PC-3 (cell line): ENCODE measurements around the gene MCEMP1.

Experiments
- EZH2 ChIP-seq: fragments of 300-600 bp; sonication (generic); IDR thresholded peaks from one replicate; pipeline ENCODE4 v1.6.1; 2017; ENCODE audit warnings: antibody characterized with exemption, mild to moderate bottlenecking, low read length; ENCODE audit not compliant: unreplicated experiment
- TF ChIP-seq, protein P1 (sequence below): fragments of 300-600 bp; sonication (generic); conservative IDR thresholded peaks from 2 replicates; pipeline ENCODE4 v1.5.1; 2017; ENCODE audit warnings: antibody characterized with exemption, low read depth, mild to moderate bottlenecking, low read length

DNA sequence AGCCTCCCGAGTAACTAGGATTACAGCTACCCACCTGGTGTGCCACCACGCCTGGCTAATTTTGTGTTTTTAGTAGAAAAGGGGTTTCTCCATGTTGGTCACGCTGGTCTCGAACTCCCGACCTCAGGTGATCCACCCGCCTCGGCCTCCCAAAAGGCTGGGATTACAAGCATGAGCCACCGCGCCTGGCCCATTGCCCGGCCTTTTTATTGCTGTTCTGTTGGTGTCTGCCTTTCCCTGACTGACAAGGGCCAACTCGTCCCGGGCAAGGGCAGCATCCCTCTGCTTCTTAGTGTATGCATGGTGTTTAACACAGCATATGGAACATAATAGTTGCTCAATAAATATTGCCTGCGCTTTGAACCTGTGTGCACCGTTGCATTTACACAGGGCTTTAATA lies 14.2 kb upstream of the MCEMP1 start:
- TF ChIP-seq, protein P1, sequence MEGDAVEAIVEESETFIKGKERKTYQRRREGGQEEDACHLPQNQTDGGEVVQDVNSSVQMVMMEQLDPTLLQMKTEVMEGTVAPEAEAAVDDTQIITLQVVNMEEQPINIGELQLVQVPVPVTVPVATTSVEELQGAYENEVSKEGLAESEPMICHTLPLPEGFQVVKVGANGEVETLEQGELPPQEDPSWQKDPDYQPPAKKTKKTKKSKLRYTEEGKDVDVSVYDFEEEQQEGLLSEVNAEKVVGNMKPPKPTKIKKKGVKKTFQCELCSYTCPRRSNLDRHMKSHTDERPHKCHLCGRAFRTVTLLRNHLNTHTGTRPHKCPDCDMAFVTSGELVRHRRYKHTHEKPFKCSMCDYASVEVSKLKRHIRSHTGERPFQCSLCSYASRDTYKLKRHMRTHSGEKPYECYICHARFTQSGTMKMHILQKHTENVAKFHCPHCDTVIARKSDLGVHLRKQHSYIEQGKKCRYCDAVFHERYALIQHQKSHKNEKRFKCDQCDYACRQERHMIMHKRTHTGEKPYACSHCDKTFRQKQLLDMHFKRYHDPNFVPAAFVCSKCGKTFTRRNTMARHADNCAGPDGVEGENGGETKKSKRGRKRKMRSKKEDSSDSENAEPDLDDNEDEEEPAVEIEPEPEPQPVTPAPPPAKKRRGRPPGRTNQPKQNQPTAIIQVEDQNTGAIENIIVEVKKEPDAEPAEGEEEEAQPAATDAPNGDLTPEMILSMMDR: no peak
- no peak for TF ChIP-seq EZH2
